HepG2 (cell line): ENCODE data around the gene CA4.

ENCODE experiments used
- ETV6 ChIP-seq: sonication (generic); formaldehyde crosslinking; conservative IDR thresholded peaks from 2 replicates; pipeline ENCODE4 v1.4.0; 2020; ENCODE audit warnings: missing genetic modification reagents
- EZH2 ChIP-seq: conservative IDR thresholded peaks from 2 replicates; pipeline ENCODE4 v1.6.1; 2012; ENCODE audit warnings: mild to moderate bottlenecking, low read depth, low read length, moderate library complexity
- ZZZ3 ChIP-seq: sonication (generic); formaldehyde crosslinking; IDR thresholded peaks from 2 replicates; pipeline ENCODE4 v1.4.0; 2020; ENCODE audit warnings: missing genetic modification reagents, mild to moderate bottlenecking, borderline replicate concordance
- TF ChIP-seq, protein P1 (sequence below): sonication (generic); formaldehyde crosslinking; IDR thresholded peaks from 2 replicates; pipeline ENCODE4 v1.5.0; 2020; ENCODE audit warnings: mild to moderate bottlenecking, missing genetic modification reagents, moderate library complexity

DNA sequence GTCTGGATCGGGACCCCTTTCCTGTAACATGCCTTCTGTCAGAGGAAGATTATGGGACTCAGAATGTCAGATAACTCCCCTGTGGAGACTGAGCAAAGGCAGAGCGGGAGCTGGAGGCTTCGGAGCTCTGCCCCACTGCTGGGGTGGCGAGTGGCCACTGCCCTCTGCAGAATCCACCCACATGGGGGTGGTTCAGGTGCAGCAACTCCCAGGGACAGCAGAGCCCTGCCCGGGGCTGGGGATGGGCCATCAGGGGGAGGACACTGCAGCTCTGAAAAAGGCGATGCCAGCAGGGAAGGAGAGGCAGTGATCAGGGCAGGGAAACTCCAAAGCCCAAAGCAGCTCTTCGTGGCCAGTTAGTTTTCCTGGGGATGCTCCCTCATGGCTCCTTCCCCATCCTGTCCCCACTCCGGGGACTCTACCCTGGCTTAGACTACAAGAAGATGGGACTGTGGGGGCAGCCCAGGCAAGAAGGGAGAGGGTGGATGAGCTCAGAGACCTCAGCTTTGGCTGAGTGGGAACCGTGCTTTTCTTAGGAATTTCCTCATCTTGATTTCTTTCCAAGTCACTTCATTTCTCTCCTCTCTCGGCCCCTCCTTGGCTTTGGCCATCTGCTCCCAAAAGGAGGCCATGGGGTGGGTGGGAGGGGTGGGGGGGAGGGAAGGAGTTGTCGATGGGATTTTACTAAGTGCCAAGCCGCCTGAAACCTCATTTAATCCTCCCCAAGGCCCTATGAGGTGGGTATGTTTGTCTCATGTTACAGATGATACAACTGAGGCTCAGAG, 4.0 kb downstream of the CA4 start:
- no peak for TF ChIP-seq EZH2
- no peak for TF ChIP-seq ZZZ3 (CRISPR knock-in tag)
- no peak for TF ChIP-seq ETV6
- TF ChIP-seq, protein P1, sequence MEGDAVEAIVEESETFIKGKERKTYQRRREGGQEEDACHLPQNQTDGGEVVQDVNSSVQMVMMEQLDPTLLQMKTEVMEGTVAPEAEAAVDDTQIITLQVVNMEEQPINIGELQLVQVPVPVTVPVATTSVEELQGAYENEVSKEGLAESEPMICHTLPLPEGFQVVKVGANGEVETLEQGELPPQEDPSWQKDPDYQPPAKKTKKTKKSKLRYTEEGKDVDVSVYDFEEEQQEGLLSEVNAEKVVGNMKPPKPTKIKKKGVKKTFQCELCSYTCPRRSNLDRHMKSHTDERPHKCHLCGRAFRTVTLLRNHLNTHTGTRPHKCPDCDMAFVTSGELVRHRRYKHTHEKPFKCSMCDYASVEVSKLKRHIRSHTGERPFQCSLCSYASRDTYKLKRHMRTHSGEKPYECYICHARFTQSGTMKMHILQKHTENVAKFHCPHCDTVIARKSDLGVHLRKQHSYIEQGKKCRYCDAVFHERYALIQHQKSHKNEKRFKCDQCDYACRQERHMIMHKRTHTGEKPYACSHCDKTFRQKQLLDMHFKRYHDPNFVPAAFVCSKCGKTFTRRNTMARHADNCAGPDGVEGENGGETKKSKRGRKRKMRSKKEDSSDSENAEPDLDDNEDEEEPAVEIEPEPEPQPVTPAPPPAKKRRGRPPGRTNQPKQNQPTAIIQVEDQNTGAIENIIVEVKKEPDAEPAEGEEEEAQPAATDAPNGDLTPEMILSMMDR (CRISPR knock-in tag) = no peak
